HL-60/S4 (cell line): ENCODE results near the gene OR1M1.

Experiments
- in situ Hi-C: fragments of 300-500 bp; cut with MboI; formaldehyde crosslinking; loops from 2 replicates; pipeline ENCODE4 v1.14.3; 2022; ENCODE audit warnings: low sequenced_read_pairs

Gene OR1M1

DNA sequence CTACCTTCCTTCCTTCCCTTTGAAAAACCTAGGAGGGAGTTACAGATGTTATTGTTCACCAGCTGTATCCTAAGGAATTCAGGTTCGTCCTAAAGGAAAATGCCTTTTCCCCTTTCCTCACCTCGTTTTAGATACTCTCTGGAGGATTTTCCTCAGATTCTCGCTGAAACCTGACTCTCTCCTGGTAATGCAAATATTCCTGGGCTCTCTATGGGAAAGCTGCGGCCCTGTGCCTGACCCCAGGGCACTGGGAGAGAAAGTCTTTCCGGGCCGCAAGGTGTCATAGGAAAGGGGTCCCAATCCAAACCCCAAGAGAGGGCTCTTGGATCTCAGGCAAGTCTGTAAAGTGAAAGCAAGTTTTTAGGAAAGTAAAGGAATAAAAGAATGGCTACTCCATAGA, 13.1 kb upstream of the OR1M1 start:
- in situ Hi-C loops, result no loop called here

DNA sequence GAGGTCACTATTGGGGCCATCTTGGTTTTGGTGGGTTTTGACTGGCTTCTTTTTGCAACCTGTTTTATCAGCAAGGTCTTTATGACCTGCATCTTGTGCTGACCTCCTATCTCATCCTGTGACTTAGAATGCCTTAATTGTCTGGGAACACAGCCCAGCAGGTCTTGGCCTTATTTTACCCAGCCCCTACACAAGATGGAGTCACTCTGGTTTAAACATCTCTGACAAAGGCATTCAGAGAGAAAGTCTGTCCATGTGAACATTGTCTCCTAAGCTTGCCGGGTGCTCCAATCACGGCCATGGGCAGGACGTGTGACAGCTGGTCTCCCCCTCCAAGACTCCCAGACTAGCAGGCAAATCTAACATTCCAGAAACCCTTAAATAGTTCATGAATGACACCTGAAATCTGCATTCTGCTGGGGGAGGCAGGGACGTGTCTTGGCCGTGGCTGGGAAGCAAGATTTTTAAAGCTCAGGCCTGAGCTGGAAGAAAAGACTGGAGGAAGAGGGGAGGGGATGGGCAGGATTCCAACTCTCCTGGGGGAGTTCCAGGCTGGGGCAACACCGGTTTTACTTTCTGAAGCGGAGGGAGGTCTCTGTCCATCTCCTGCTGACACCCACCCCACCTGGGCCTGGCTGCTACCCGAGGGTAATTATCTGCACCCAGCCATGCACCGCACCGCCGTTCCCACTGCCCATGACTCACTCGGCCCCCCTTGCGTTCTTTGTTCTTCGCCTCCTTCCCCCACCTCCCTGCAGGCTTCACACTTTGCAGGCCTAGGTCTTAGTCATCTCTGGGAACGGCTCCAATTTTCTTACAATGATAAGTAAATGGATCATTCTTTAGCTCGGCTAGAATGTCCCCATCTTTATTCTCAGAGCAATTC, 11.6 kb upstream of the OR1M1 start:
- in situ Hi-C loops, result no loop called here

- in situ Hi-C loops, result no loop called here
These were observed 10.0 kb upstream of the OR1M1 start for GRCh38 chr19:9076901-9077300.

DNA sequence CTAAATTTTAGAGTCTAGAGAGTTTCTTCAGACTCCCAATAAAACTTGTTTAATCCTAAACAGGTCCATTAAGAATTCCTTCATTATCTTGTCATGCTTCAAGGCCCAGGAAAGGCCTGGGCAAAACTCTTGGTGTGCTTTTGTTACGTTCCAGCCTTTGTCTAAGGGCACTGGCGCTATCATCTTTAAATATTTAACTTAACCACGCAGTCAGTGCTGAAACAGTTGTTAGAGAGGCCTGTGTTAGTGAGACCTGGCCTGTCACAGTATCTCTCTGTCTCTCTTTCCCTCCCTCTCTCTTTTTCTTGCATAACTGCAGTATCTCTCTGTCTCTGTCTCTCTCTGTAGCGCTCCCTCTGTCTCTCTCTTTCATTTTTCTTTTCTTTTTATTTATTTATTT, 8.2 kb upstream of the OR1M1 start:
- in situ Hi-C loops, result no loop called here

- in situ Hi-C loops, result no loop called here
These were observed 20.5 kb downstream of the OR1M1 start, which contains the start of gene OR7G2 for GRCh38 chr19:9107375-9107774. OR7G2 (minus strand) TSS chr19:9107475; CDS start chr19:9103243, 4,232 bp downstream.

DNA sequence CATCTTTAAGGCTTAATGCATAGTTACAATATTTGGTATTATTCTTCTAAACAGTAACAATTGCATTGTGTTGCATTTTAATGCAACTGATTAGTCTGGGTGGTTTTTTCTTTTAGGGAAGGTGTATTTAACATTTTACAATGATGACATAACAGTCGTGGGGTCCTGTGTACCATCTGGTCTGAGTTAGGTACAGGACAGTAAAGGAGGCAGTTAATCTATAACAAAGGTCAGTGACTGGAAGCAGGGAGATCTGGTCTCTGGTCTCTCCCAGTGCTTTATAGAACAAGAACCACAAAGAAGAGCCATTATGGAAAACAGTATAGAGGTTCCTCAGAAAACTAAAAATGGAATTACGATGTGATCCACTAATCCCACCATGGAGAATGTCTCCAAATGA, 23.1 kb downstream of the OR1M1 start:
- in situ Hi-C loops, result no loop called here

GRCh38 chr19:9115307-9115813, 28.5 kb downstream of the OR1M1 start, which contains the start of gene OR7G1:
OR7G1 (minus strand) TSS chr19:9115763; CDS start chr19:9115763, 0 bp downstream.
- in situ Hi-C loops, result no loop called here

DNA sequence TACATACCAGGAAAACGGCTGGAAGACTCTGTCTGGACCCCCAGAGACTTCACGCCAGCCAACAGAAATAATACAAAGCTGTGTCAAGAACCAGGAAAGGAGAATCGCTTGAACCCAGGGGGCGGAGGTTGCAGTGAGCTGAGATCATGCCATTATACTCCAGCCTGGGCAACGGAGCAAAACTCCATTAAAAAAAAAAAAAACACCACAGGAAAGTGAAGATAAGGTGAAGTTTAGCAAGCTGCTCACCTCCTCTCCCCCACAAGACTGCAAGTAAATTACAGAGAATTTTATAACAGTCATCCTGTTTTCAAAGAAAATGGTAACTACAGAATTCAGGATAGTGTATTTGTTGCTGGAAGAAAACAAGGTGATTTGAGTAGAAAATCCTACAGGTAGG, 29.7 kb downstream of the OR1M1 start:
- in situ Hi-C loops, result no loop called here

DNA sequence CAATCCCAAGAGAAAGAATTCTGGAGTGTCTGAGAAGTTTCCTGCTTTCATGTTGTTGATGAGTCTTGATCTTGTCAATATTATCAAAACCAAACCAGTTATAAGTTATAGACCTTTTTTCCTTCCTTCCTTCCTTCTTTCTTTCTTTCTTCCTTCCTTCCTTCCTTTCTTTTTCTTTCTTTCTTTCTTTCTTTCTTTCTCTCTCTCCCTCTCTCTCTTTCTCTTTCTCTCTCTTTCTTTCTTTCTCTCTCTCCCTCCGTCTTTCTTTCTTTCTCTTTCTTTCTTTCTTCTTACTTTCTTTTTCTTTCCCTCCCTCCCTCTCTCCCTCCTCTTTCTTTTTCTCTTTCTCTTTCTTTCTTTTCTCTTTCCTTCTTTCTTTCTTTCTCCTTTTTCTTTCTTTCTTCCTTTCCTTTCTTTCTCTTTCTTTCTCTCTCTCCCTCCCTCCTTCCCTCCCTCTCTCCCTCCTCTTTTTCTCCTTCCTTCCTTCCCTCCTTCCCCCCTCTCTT, 40.1 kb downstream of the OR1M1 start, which contains the start of gene OR7G3:
Gene OR7G3, minus strand, starts transcription at position 51 of the 506 bp plus-strand sequence. Its CDS starts 0 bp downstream, at position 51.
- in situ Hi-C loops, result no loop called here

DNA sequence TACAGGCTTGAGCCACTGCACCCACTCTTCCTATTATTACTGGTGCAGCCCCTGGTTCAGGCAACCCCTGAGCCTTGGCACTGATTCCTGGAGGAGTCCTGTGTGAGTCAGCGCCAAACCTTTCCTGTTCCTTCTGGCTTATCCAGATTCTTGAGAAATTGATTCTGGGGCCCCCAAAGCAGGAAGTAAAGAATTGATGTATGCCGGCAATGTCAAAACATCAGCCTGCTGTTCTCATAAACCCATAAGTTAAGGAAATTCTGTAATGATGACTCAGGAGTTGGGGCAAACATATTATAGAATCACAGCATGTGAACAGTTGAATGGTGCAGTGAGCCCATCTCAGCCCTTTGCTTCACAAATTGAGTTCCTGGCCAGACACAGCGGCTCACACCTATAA, 41.3 kb downstream of the OR1M1 start:
- in situ Hi-C loops, result no loop called here

- in situ Hi-C loops, result loop anchor here (10.0 kb wide), 1 partner anchor 664 kb away; no protein-coding TSS in a partner anchor
These were observed 44.1 kb downstream of the OR1M1 start for GRCh38 chr19:9130965-9131364.

DNA sequence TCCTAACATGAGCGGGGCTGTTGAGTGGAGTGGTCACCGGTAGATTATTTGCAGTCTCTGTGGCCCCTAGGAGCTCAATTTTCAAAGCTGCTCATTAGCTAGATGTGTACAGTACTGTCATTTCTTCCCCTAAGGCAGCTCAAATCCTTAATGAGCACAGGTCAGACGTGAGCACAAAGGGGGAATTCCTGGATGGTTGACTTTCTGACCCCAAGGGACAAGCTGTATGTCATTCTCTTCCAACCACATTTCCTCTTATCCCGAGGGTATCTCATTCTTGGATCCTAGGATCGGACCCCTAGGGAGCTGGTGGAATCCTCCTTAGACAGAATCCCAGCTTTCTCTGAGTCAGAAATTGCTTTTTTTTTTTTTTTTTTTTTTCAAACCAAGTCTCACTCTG, 45.6 kb downstream of the OR1M1 start:
- in situ Hi-C loops, result loop anchor here (10.0 kb wide), 1 partner anchor 662 kb away; no protein-coding TSS in a partner anchor

GRCh38 chr19:9139609-9140158, 52.8 kb downstream of the OR1M1 start:
- in situ Hi-C loops, result loop anchor here (10.0 kb wide), 1 partner anchor 655 kb away; no protein-coding TSS in a partner anchor

DNA sequence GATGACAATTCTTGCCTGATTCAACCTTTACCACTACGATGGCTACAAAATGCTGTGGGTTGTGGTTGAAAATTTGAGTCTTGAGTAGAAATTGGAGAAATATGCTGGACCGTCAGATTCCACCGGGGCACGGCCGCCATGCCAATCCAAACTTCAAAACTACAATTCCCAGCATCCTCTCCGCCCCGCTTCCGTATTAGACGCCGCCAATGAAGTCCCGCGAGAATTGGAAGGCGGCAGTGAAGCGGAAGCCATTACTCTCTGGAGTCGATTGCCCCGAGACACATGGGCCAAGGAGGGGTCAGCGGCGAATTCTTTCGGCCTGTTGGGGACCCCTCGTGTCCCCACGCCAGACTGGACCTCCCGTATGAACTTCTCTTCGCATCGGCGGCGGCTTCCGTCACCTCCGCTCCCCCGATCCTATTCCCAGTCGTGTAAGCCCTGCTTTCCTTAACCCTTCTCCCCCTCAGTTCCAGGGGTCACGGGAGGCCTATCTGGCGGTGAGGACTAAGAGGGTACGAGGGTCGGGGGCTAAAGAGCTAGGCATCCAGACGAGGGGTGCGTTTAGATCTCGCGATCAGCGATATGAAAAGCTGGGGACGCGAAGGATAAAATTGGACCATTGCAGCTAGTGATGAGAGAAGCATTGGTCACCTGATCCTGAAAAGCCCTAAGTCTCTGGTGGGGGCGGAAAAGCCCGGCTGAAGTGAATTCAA, 53.5 kb downstream of the OR1M1 start, which contains the start of gene ZNF317:
Gene ZNF317, plus strand, starts transcription at position 239 of the 716 bp plus-strand sequence. CDS start 15,620 bp downstream, outside the sequence.
- in situ Hi-C loops, result no loop called here

GRCh38 chr19:9144920-9145319, 58.1 kb downstream of the OR1M1 start:
- in situ Hi-C loops, result no loop called here
